Activated T-cell treated with anti-CD3 and anti-CD28 coated beads, Interleukin-2, amount 50 U/mL, for 48 hours (primary cell): ENCODE results near the gene CAVIN3.

ENCODE experiments used
- DNase-seq, 2 experiments: peaks; one replicate each; pipeline ENCODE4 v3.0.0-alpha.2; 2020

The CAVIN3 gene

GRCh38 chr11:6320411-6321155 lies at the start of gene CAVIN3:
Gene CAVIN3 (minus strand): TSS chr11:6320501. CDS start chr11:6320476, 25 bp downstream.
- DNase-seq = peak; percentile 91 to 92

DNA sequence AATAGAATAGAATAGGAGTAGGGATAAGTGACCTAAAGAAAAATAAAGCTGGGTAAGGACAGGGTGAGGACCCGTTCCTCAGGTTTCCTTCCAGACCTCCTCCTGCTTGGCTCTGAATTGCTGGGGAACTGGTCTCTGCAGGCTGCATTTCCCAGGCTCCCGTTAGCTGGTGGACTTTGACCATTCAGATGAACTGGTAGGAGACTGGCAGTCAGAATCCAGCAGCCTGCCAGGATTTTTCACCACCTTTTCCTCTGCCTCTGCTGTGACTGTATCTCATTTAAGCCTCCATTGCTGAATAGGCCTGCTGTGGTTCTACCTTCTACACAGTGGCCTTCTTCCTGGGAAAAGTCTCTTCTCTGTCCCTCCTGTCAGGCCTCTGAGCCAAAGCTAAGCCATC lies 45.4 kb upstream of the CAVIN3 start:
- no peak for DNase-seq

DNA sequence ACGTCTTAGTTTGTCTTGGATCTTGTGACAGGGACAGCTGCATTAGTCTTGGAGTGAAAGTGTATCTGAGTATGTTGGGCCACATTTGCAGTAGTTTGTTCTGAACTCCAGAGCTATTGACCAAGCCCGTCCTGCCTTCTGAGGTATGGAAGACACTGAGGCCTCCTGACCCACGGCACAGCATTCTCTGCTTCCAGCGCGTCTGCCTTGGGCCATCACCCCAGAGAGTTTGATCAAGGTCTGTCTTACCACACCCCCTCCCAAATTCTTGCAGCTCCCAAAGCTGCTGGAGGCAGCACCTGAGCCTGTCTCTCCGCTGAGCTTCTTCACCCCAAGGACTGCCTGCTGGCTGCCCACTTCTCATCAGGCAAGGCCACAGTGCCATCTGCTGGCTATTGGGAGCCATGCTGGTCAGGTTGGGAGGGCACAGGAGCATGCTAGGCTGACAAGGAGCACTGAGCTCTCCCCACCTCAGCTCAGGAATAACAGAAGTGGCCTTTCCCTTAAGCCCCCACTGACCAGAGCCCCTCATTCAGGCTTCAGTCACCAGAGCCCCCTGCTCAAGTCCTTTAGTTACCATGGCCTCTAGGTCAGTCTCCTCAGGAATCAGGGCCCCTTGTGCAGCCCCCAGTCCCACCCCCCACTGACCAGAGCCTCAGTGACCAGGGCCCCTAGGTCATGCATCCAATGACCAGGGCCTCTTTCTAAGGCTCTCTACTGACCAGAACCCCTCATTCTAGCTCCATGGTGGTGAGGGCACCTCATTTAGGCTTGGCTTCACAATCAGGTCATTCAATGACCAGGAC lies 42.8 kb upstream of the CAVIN3 start:
- peak; percentile 84 to 86 for DNase-seq

GRCh38 chr11:6362185-6362872 lies 42.0 kb upstream of the CAVIN3 start:
- DNase-seq = no peak

DNA sequence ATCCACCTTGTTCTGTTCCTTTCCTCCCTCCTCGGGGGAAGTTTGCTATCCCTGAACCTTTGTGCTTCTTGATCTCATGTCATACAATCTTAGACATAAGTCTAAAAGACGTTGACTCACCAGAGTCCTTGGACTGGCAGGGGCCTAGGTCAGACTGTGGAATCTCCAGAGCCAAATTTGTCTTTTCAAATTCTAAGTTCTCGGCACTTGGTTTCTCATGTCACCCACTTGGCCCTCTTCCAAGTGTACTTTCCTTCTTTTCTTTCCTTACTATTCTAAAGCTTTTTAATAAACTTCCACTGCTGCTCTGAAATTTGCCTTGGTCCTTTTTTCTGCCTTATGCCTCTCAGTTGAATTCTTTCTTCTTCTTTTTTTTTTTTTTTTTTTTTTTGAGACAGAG lies 39.9 kb upstream of the CAVIN3 start:
- DNase-seq = no peak

- DNase-seq = peak; percentile 68 to 71
Measured at GRCh38 chr11:6357222-6357621, 36.9 kb upstream of the CAVIN3 start.

DNA sequence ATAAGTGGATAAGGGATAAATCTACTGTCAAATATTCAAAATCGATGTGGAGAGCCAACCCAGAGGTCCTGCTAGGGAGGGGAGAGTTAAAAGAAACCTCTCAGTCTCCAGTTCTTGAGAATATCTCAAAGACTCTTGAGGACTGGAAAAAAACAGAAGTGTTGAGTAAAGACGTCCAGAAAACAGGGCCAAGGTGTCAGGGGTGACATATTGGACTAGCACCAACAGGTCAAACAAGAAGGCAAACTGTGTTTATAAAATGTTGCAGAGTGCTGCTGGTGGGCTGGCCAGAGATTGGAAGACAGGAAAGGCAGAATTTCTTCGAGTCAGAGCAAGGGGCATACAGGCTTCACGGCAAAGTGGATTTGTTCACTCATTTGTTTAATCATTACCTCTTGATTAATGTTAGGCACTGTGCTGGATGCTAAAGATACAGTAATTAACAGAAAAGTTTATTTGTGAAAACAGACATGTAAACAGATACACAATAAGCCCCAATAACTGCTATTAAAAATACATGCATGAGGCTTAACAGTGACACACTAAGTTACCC lies 36.3 kb upstream of the CAVIN3 start:
- no peak for DNase-seq

- no peak for DNase-seq
Measured at GRCh38 chr11:6354651-6355485, 34.6 kb upstream of the CAVIN3 start.

DNA sequence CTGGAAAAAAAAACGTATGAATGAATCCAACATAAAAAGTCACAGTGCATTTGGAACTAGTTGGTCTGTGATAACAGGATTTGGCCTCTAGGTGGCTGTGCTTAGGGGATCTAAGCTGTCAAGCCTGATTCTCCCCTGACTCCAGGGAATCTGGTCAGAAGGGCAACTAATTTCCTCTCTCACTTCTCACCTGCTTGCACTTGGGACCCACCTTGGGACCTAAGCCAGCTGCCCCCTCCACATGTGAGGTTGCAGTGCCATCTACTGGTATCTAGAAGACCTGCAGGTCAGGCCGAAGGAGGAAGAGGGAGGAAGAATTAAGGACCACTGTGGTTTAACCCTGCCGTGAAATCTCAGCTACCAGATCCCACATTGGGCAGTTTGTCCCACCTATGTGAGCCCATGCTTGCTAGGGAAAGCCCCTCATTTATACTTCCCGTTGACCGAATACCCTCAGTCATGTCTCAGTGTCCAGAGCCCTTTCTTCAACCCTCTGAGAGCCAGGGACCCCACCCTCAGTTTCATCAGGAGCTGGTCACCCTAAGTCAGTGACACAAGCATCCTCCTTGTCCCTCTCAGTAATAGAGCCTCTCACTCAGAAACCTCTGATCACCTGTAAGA lies 33.2 kb upstream of the CAVIN3 start:
- DNase-seq = peak; percentile 77 to 80

DNA sequence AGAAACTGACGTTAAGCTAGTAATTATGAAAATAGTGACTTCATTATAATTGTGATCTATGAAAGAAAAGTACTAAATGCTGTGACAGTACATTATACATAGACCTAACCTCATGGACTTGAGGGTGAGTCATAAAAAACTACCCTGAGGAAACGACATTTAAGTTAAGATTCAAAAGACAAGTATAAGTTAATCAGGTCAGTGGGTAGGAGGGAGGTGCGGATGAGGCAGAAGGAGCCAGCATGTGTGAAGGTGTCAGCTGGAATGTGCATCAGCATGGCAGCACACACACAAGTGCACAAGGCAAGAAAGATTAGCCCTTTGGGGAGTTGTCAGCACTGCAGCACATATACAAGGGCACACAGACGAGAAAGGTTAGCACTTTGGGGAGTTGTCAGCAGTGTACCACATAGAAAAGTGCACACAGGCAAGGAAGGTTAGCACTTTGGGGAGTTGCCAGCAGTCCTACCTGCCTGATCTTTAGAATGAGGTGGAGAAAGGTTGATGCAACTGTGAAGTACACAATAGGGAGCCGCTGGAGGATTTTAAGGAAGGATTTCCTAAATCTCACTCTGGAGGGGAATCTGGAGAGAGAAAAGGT lies 31.6 kb upstream of the CAVIN3 start:
- peak; percentile 53 to 58 for DNase-seq

DNA sequence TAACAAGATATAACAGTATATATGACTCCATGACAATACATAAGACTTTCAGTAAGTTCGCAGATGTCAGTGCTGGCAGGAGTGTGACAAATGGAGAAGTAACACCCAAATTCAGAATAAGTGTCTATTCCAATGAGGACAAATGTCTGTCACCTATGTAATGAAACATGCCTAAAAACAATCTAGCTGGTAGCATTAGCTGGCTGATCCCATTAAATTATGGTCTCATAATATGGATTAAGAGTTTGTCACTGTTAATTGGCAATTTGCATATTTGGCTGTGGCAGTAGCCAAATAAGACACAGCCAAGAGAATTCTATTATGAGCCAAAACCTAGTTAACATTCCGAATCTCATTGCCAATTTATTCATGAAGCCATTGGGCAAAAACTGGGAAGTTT lies 30.2 kb upstream of the CAVIN3 start:
- DNase-seq = no peak

DNA sequence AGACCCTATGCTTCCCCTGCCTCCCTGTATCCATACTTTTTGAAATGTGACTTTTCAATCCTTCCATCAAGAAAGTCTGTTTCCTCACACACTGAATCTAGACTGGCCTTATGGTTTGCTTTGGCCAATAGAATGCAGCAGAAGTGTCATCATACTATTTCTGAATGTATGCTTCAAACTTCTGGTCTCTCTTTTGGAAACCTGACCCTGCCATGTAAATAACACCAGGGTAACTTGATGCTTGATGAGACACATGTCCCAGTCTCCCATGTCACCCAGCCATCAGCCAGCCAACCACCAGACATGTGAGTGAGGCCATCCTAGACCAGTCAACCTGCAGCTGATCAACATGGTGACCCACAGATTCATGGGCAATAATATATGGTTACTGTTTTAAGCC lies 29.7 kb upstream of the CAVIN3 start:
- no peak for DNase-seq

DNA sequence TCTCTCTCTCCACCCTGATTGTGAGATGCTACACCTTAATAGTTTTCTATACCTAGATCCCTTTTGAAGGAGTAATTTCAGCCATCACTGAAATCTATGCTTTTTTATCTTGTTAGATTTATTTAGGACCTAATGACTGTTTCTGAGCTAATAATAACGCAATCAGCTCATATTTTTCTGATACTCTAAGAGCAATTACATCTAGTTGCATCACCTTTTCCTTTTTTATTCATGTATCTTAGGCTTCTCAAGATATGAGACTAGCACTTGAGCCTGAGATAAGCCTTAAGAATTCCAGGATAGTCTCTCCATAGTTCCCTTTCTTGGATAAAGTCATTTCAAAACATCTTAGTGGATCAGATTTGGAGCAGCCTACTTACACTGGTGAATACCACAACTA lies 25.1 kb upstream of the CAVIN3 start:
- no peak for DNase-seq

- no peak for DNase-seq
Measured at GRCh38 chr11:6336293-6336692, 16.0 kb upstream of the CAVIN3 start.

- no peak for DNase-seq
Measured at GRCh38 chr11:6334806-6335205, 14.5 kb upstream of the CAVIN3 start.

DNA sequence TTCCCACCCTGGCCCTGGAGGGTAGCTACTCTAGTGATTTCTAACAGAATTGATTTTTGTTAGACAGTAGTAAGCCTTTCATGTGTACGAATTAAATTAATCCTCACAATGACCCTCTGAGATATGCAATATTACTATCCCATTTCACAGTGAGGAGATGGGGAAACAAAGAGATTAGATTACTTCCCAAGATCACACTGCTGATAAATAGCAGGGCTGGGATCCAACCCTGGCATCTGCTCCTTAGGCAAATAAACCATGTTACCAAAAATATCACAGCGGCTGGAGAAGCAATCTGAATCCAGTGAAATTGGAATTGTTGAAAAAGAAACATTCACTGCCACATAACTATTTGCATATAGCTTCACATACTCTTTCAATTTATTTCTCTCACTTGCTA lies 12.8 kb upstream of the CAVIN3 start:
- no peak for DNase-seq

DNA sequence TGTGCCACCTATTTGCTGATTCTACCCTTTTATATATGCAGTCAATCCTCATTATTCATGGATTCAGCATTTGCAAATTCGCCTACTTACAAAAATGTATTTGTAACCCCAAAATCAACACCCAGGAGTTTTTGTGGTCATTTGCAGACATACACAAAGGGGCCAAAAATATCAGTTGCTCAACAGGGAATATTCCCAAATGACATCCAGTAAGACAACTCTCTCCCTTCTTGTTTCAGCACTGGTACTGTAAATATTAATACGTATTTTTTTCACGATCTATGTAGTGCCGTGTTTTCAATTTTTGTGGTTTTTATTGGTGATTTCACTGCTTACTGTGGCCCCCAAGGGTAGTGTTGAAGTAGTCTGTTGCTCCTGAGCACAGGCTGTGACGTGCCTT lies 11.8 kb upstream of the CAVIN3 start:
- DNase-seq = no peak

GRCh38 chr11:6328321-6328720 lies 8.0 kb upstream of the CAVIN3 start:
- DNase-seq = no peak

- DNase-seq = no peak
Measured at GRCh38 chr11:6327806-6328205, 7.5 kb upstream of the CAVIN3 start.

GRCh38 chr11:6326985-6327384 lies 6.7 kb upstream of the CAVIN3 start:
- no peak for DNase-seq

GRCh38 chr11:6326303-6326702 lies 6.0 kb upstream of the CAVIN3 start:
- DNase-seq = no peak
